Gastroesophageal sphincter (tissue), 4 donors: ENCODE data around the gene NXPH1. TPM values are rescaled to one million over a fixed set of nuclear protein-coding genes. Genes with fewer than 3 reads are reported as not detected.

Experiments used
- ATAC-seq: fragments of 150-250 bp; one replicate; pipeline ENCODE4 v1.9.1; 2016; ENCODE audit warnings: mild to moderate bottlenecking, moderate library complexity
- H3K27ac ChIP-seq, 4 donors: fragments of 200-600 bp; sonication (generic) in 3 of 4; 1 replicate in 3 of 4; 2 replicates in 1 of 4; pipeline ENCODE4 v1.5.1; 2016 to 2019
- H3K27me3 ChIP-seq: fragments of 200-600 bp; sonication (generic); one replicate; pipeline ENCODE4 v1.5.1; 2019
- H3K36me3 ChIP-seq, 2 donors: fragments of 200-600 bp; sonication (generic); one replicate each; pipeline ENCODE4 v1.5.1; 2019; ENCODE audit warnings: control low read depth in 1 of 2
- H3K4me1 ChIP-seq, 3 donors: fragments of 200-600 bp; sonication (generic); 1 replicate in 2 of 3; 2 replicates in 1 of 3; pipeline ENCODE4 v1.5.1; 2016 to 2019; ENCODE audit warnings: control low read depth in 2 of 3
- H3K4me3 ChIP-seq, 2 donors: fragments of 200-600 bp; sonication (generic); one replicate each; pipeline ENCODE4 v1.5.1; 2019; ENCODE audit warnings: mild to moderate bottlenecking in 1 of 2, moderate library complexity in 1 of 2
- H3K9me3 ChIP-seq, 3 donors: fragments of 200-600 bp; sonication (generic); one replicate each; pipeline ENCODE4 v1.5.1; 2017 to 2019; ENCODE audit warnings: control low read depth in 2 of 3
- CTCF ChIP-seq, 4 experiments: fragments of 200-600 bp in 2 of 4; fragments of 450-650 bp in 2 of 4; sonication (generic) in 1 of 4; IDR thresholded peaks; one replicate each; pipeline ENCODE4 v1.5.1; 2017 to 2019; ENCODE audit warnings: antibody characterized with exemption in 4 of 4, mild to moderate bottlenecking in 2 of 4, moderate library complexity in 2 of 4
- EP300 ChIP-seq: sonication (generic); formaldehyde crosslinking; IDR thresholded peaks from one replicate; pipeline ENCODE4 v1.6.1; 2017; ENCODE audit warnings: antibody characterized with exemption, mild to moderate bottlenecking
- POLR2A ChIP-seq, 2 donors: fragments of 450-650 bp; IDR thresholded peaks; one replicate each; pipeline ENCODE4 v1.6.1; 2017; ENCODE audit warnings: antibody characterized with exemption in 2 of 2, mild to moderate bottlenecking in 2 of 2, moderate library complexity in 1 of 2
- POLR2AphosphoS5 ChIP-seq: sonication (generic); formaldehyde crosslinking; IDR thresholded peaks from one replicate; pipeline ENCODE4 v1.6.1; 2017; ENCODE audit warnings: antibody characterized with exemption
- WGBS, 2 donors: methylation state at CpG; one replicate each; pipeline ENCODE4 v1.1.5; 2018; ENCODE audit warnings: low coverage in 1 of 2; 5-methylcytosine and 5-hydroxymethylcytosine counted together
- total RNA-seq, 4 donors: library from RNA; depleted of rRNA; stranded (reverse); fragments of >200 nt; gene quantifications; one replicate each; pipeline ENCODE4 v1.1.0, GENCODE V29; 2016

NXPH1 gene
- total RNA-seq, result not detected

- no peak for ATAC-seq
- no peak within 1 kb of the TSS for H3K27ac ChIP-seq
- H3K36me3 ChIP-seq, result no peaks in the 10 kb centered on the region
- peaks cover 92% of the 10 kb centered on the region for H3K27me3 ChIP-seq
- H3K4me3 ChIP-seq, result no peak within 1 kb of the TSS
- no peak for TF ChIP-seq POLR2AphosphoS5
- no peak for TF ChIP-seq POLR2A (IDR thresholded peaks at IDR 0.05)
- no peak for TF ChIP-seq CTCF (IDR thresholded peaks at IDR 0.05)
- TF ChIP-seq EP300, result no peak
- H3K9me3 ChIP-seq, result no peaks in the 10 kb centered on the region
- H3K4me1 ChIP-seq, result peaks cover 0 to 21% (median 0%) of the 10 kb centered on the region in 3 donors
- WGBS, 2 donors, result 0% methylated on average over 3 to 4 of the region's 71 CpGs
These were observed at the start of gene NXPH1 for GRCh38 chr7:8433477-8434289. NXPH1 (plus strand) TSS chr7:8433609.

GRCh38 chr7:8384901-8385300, 48.5 kb upstream of the NXPH1 start:
- Histone ChIP-seq H3K9me3 (no peaks in the 10 kb centered on the region), H3K4me3 (no peak overlapping the region), H3K27ac (no peak overlapping the region), H3K27me3 (peaks cover 4% of the 10 kb centered on the region), H3K36me3 (no peaks in the 10 kb centered on the region), H3K4me1 (no peaks in the 10 kb centered on the region)
- TF ChIP-seq CTCF (IDR thresholded peaks at IDR 0.05), result no peak
- no peak for TF ChIP-seq POLR2A (IDR thresholded peaks at IDR 0.05)
- TF ChIP-seq POLR2AphosphoS5, result no peak
- TF ChIP-seq EP300, result no peak
- WGBS, 2 donors, result 56 to 72% methylated on average over 3 to 4 of the region's 4 CpGs
- no peak for ATAC-seq

DNA sequence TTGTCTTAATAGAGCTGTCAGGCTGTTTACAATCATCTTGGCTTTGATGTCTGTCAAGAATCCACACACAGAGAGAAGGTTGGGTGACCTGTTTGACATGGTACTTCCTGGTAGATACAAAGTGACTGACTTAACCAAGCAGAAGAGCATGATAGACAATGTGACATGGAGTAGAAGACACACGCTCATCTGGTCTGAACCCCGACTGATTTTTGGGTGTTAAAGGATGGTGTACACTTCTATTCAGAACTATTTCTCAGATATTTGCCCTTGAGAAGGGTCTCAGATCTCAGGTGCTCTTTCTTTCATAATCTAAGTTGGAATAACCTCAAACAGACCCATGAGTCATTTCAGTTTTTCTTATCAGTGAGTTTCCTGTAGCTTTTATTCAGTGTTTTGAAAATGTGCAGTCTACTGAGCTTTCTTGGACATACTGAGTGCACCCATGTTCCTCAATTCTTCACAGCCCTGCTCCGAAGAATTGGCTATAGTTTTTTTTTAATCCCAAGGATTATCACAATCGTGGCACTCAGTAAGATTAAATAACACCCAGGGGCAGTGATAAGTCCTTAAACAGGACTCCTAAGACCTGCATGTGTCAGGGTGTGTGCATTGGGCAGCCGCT, 46.4 kb upstream of the NXPH1 start:
- Histone ChIP-seq H3K27ac (no peak overlapping the region), H3K4me3 (no peak overlapping the region), H3K36me3 (no peaks in the 10 kb centered on the region), H3K4me1 (no peaks in the 10 kb centered on the region), H3K9me3 (no peaks in the 10 kb centered on the region), H3K27me3 (peaks cover 9% of the 10 kb centered on the region)
- TF ChIP-seq POLR2AphosphoS5 (no peak), POLR2A (IDR thresholded peaks at IDR 0.05) (no peak), EP300 (no peak), CTCF (IDR thresholded peaks at IDR 0.05) (no peak)
- WGBS, 2 donors, result 50% methylated on average over 5 of the region's 5 CpGs; no CpG with 5 or more reads in 1 of the 2 donors
- ATAC-seq, result no peak

DNA sequence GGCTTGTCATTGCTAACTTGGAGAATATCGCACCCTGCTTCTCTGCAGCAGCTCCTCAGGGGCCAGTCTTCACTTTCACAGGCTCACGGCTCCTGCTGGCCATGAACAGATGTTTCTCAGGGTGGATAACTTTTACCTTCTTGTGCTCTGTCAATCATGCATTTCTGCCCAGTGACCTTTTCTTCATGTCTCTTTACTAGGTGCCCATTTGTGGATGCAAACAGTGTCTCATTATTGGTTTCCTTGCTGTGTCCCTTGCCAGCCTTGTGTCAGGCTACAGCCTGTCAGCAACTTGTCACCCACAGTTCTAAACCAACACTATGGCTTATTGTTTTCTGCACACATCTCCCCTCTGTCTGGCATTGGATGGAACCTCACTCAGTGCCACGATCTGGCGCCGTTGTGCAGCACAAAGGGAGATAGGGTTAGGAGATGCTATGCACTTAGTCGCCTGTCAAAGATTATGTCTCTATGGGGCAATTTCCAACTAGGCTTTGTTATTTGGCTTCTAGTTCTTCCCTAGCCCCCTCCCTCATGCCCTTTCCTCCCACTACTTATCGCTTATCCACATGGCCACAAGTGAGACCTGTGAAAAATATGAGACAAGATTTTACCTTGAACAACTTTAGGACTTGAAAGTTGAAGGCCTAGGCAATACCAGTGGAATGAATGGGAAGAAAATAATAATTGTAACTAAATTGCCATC, 45.7 kb upstream of the NXPH1 start:
- no peak for ATAC-seq
- 77 to 82% methylated on average over 4 to 7 of the region's 7 CpGs for WGBS, 2 donors

More for the DNA sequence above, 45.7 kb upstream of the NXPH1 start:
- Histone ChIP-seq H3K9me3 (no peaks in the 10 kb centered on the region), H3K27ac (no peak overlapping the region), H3K36me3 (no peaks in the 10 kb centered on the region), H3K27me3 (peaks cover 9% of the 10 kb centered on the region), H3K4me1 (no peaks in the 10 kb centered on the region), H3K4me3 (no peak overlapping the region)
- TF ChIP-seq EP300 (no peak), CTCF (IDR thresholded peaks at IDR 0.05) (no peak), POLR2A (IDR thresholded peaks at IDR 0.05) (no peak), POLR2AphosphoS5 (no peak)
